Spinal cord (tissue), 10 donors: ENCODE measurements around the gene USP43. TPM values are rescaled to one million over a fixed set of nuclear protein-coding genes. Genes with fewer than 3 reads are reported as not detected.

Experiments used
- DNase-seq, 6 donors: peaks; one replicate each; pipeline versions ENCODE4 v3.0.0 to v3.0.0-alpha.2; 2013 to 2015; ENCODE audit warnings: low spot score in 6 of 6, low read depth in 4 of 6
- H3K27ac ChIP-seq: one replicate; pipeline ENCODE4 v1.5.1; 2013; ENCODE audit warnings: low read depth, low read length, control low read depth
- H3K27me3 ChIP-seq: one replicate; pipeline ENCODE4 v1.6.1; 2013; ENCODE audit warnings: low read length; ENCODE audit not compliant: control insufficient read depth, insufficient read depth
- H3K36me3 ChIP-seq: one replicate; pipeline ENCODE4 v1.6.1; 2013; ENCODE audit warnings: low read length; ENCODE audit not compliant: control insufficient read depth, insufficient read depth
- H3K4me1 ChIP-seq: one replicate; pipeline ENCODE4 v1.6.1; 2013; ENCODE audit warnings: low read length; ENCODE audit not compliant: control insufficient read depth, insufficient read depth
- H3K4me3 ChIP-seq: one replicate; pipeline ENCODE4 v1.5.1; 2013; ENCODE audit warnings: low read depth, low read length, control low read depth
- H3K9me3 ChIP-seq: one replicate; pipeline ENCODE4 v1.6.1; 2013; ENCODE audit warnings: low read length; ENCODE audit not compliant: control insufficient read depth, insufficient read depth
- WGBS: methylation state at CpG from one replicate; pipeline ENCODE4 v1.1.5; 2013; ENCODE audit warnings: missing lambda C conversion rate; ENCODE audit not compliant: insufficient coverage; 5-methylcytosine and 5-hydroxymethylcytosine counted together
- polyA plus RNA-seq, 2 donors: library from polyadenylated mRNA; unstranded; fragments of 120-200 nt; gene quantifications; one replicate each; pipeline ENCODE4 v1.2.1, GENCODE V29; 2013; ENCODE audit not compliant: insufficient read length in 2 of 2
- total RNA-seq, 2 donors: library from RNA; depleted of rRNA in 1 of 2; stranded (reverse); fragments of 120-200 nt in 1 of 2; fragments of >200 nt in 1 of 2; gene quantifications; one replicate each; pipeline versions ENCODE4 v1.2.3 to v1.2.4, GENCODE V29; 2013 to 2014
- donor health status: healthy.

Gene USP43
- total and polyA plus RNA-seq, 4 donors: 1.4 to 6.5 (median 4.9) TPM

DNA sequence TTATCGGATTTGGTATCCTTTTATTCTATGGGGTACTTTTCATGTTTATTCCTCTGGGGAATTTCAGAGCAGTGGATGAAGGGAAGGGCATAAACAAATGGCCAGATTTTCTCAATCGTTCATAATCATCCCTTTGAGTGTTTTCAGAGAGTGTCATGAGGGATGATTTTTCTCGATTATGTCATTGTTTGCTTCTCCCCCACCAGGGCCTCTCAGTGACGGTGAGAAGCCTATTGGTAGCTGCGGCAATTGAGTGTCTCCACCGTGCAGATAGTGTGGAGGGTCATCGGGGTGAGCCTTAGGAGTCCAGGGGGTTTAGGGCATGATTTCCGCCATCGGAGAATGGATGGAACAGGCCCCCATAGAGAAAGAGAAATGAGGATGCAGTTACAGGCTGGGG lies 57.2 kb downstream of the USP43 start:
- H3K9me3 ChIP-seq: no peaks in the 10 kb centered on the region
- WGBS: 77% methylated on average over 4 of the region's 9 CpGs
- H3K4me3 ChIP-seq: no peak overlapping the region
- no peaks in the 10 kb centered on the region for H3K4me1 ChIP-seq
- no peak overlapping the region for H3K27ac ChIP-seq
- no peak for DNase-seq
- H3K27me3 ChIP-seq: no peaks in the 10 kb centered on the region
- peaks cover 7% of the 10 kb centered on the region for H3K36me3 ChIP-seq

DNA sequence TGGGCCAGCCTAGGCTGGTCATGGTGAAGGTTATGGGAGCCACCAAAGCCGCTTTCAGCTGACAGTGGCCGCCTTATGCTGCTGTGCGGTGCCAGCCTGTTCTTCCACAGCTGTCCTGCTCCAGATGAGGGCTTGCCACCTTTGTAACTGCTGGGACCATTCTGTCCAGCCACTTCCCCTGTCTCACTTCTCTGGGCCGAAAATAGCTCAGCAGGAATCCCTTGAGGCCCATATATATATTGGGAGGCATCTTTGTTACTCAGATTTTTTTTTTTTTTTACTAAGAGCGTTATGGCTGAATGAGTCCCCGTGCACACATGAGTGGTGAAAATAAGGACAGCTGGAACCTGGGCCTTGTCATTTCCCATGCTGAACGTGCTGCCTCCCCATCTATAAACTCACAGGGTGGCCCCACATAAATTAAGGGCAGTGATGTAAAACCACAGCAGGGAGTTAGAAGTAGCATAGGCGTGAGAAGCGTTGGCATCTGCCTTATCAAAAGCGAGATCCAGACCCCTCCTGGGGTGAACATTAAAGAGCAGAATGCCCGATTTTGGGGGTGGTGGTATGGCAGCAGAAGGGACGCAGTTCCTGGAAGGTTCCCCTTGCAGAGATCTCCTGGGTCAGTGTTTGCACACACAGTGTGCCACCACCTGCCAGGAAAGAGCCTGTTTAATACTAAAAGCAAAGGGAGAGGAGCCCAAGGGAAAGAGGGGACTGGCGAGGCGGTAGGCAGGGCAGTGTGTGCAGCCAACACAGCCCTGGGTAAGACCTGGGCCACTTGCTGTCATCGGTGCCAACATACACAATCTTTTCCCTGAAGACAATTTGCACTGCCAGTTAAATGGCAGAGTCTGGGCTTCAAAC lies 57.8 kb downstream of the USP43 start:
- peak in 1 of 6 donors; percentile 55 for DNase-seq
- no peaks in the 10 kb centered on the region for H3K27me3 ChIP-seq
- no peaks in the 10 kb centered on the region for H3K9me3 ChIP-seq
- peaks cover 7% of the 10 kb centered on the region for H3K36me3 ChIP-seq
- no peaks in the 10 kb centered on the region for H3K4me1 ChIP-seq
- no peak overlapping the region for H3K4me3 ChIP-seq
- no peak overlapping the region for H3K27ac ChIP-seq
- 71% methylated on average over 10 of the region's 15 CpGs for WGBS

DNA sequence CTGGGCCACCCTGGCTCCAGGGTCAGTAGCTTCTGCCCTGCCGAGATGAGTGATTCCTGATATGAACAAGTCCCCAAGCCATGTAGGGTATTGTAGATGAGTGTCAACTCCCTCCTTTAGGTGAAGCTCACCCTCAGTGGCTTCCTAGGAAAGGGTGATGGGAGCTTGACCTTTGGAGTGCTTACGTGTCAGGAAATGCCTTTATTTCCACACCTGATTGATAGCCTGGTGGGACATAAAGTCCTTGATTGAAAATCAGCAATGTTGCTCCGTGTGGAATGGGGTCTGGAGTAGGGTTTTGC lies 58.4 kb downstream of the USP43 start:
- H3K27me3 ChIP-seq: no peaks in the 10 kb centered on the region
- WGBS: 80% methylated on average over 1 of the region's 3 CpGs
- peaks cover 7% of the 10 kb centered on the region for H3K36me3 ChIP-seq
- no peak overlapping the region for H3K27ac ChIP-seq
- no peak for DNase-seq
- no peak overlapping the region for H3K4me3 ChIP-seq
- H3K4me1 ChIP-seq: no peaks in the 10 kb centered on the region
- no peaks in the 10 kb centered on the region for H3K9me3 ChIP-seq

DNA sequence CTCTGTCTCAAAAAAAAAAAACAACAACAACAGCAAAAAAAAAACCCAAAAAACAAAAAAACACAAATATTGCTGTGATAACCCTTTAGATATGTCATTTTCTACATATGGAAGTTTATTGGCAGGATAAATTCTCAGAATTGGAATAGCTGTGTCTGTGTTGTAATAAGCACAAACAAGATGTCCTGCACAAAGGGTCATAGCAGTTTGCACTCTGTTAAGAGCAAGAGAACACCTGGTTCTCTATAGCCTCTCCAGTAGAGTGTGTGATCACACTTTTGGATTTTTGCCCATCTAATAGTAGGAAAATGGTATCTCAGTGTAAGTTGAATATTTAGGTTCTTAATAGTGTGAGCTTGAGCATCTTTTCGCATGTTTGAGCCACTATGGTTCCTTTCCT lies 60.4 kb downstream of the USP43 start:
- DNase-seq: no peak
- Histone ChIP-seq H3K36me3 (peaks cover 7% of the 10 kb centered on the region), H3K4me1 (no peaks in the 10 kb centered on the region), H3K27me3 (no peaks in the 10 kb centered on the region), H3K9me3 (no peaks in the 10 kb centered on the region), H3K4me3 (no peak overlapping the region), H3K27ac (no peak overlapping the region)
- WGBS: no CpG with 5 or more reads among the region's 1 CpG

DNA sequence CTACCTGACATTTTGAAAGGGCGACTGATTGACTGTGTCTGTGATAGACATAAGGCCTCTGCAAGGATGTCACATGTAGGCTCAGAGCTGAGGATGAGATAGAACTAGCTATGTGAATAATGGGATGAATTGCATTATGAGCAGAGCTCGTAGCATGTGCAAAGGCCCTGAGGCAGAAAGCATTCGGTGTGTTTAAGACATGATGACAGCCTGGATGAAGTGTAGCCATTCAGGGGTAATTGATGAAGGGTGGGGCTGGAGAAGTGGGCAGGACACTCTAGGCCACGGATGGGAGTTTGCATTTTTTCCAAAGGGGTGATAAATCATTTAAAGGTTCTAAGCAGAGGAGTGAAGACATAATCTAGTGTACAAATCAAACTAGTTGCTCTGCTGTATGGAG lies 62.6 kb downstream of the USP43 start:
- Histone ChIP-seq H3K9me3 (no peaks in the 10 kb centered on the region), H3K27ac (no peak overlapping the region), H3K27me3 (no peaks in the 10 kb centered on the region), H3K4me3 (no peak overlapping the region), H3K4me1 (no peaks in the 10 kb centered on the region), H3K36me3 (peaks cover 7% of the 10 kb centered on the region)
- no peak for DNase-seq
- 90% methylated on average over 4 of the region's 4 CpGs for WGBS

DNA sequence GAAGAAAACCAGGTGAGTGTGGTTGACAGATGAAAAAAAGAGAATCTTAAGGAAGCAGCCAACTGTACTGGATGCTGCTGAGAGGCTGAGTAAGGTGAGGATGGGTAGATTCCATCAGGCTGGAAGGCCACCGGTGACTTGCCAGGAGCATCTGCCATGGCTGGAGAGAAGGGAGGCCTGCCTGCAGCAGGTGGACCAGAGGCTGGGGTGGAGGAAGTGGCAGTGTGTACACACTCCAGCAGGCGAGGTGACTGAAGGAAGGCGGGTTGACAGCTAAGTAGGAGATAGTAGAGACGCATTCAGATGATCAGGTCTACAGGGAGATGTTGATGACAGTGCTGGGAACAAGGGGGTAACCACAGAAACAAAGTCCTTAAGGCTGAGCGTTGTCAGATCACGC lies 69.5 kb downstream of the USP43 start:
- peaks cover 7% of the 10 kb centered on the region for H3K36me3 ChIP-seq
- DNase-seq: no peak
- WGBS: 97% methylated on average over 5 of the region's 6 CpGs
- H3K9me3 ChIP-seq: no peaks in the 10 kb centered on the region
- H3K27ac ChIP-seq: no peak overlapping the region
- H3K4me3 ChIP-seq: no peak overlapping the region
- no peaks in the 10 kb centered on the region for H3K4me1 ChIP-seq
- H3K27me3 ChIP-seq: no peaks in the 10 kb centered on the region

DNA sequence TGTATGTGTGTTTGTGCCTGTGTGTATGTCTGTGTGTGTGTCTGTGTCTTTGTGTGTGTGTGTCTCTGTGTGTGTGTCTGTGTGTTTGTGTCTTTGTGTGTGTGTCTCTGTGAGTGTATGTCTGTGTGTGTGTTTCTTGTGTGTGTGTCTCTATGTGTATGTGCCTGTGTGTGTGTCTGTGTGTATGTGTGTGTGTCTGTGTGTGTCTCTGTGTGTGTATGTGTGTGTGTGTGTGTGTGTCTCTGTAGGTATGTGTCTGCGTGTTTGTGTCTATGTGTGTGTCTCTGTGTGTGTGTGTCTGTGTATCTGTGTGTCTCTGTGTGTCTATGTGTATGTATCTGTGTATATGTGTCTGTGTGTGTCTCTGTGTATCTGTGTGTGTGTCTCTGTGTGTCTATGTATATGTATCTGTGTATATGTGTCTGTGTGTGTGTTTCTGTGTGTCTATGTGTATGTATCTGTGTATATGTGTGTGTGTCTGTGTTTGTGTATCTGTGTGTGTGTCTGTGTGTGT lies 70.2 kb downstream of the USP43 start:
- Histone ChIP-seq H3K4me1 (no peaks in the 10 kb centered on the region), H3K27ac (no peak overlapping the region), H3K36me3 (peaks cover 7% of the 10 kb centered on the region), H3K4me3 (no peak overlapping the region), H3K27me3 (no peaks in the 10 kb centered on the region), H3K9me3 (no peaks in the 10 kb centered on the region)
- 100% methylated on average over 1 of the region's 1 CpG for WGBS
- DNase-seq: no peak

DNA sequence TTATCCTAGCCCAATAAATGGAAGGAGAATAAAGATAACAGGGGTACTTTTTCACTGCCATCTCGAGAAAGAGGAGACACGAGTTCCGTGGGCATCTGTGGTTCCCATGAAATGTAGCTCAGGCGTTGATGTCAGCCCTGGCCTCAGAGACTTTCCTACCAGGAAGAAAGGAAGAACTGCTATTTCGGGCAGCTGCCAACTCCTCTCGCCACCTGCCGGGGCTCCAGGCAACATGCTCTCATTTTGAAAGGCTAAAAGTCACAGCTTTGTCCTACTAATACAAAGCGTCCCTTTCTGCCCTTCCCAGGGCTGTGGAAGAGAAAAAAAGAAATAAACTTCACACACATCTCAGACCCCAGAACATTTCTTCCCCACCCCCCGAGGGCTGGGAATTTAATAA lies 80.3 kb downstream of the USP43 start:
- DNase-seq: peak; percentile 28 to 90 (median 64)
- Histone ChIP-seq H3K27me3 (no peaks in the 10 kb centered on the region), H3K4me1 (peaks cover 33% of the 10 kb centered on the region), H3K27ac (peak overlapping the region; percentile 55), H3K9me3 (no peaks in the 10 kb centered on the region), H3K36me3 (peaks cover 9% of the 10 kb centered on the region), H3K4me3 (no peak overlapping the region)
- 17% methylated on average over 6 of the region's 9 CpGs for WGBS

DNA sequence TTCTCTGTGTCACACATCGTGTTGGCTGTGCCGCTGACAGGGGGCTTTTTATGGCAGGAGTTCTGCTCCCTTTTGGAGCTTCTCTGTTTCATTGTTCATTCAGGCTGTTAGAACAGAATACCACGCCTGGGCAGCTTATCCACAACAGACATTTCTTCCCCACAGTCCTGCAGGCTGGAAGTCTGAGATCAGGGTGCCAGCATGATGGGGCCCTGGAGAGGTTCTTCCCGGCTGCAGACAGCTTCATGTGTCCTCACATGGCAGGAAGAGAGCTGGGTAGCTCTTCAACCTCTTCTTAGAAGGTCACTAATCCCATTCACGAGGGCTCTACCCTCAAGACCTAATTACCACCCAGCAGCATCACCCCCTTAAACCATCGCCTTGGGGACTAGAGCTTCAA lies 81.0 kb downstream of the USP43 start:
- Histone ChIP-seq H3K4me1 (peaks cover 33% of the 10 kb centered on the region), H3K4me3 (no peak overlapping the region), H3K9me3 (no peaks in the 10 kb centered on the region), H3K27me3 (no peaks in the 10 kb centered on the region), H3K27ac (peak overlapping the region; percentile 55), H3K36me3 (peaks cover 9% of the 10 kb centered on the region)
- DNase-seq: peak in 2 of 6 donors; percentile 13 to 24
- 26% methylated on average over 4 of the region's 6 CpGs for WGBS

DNA sequence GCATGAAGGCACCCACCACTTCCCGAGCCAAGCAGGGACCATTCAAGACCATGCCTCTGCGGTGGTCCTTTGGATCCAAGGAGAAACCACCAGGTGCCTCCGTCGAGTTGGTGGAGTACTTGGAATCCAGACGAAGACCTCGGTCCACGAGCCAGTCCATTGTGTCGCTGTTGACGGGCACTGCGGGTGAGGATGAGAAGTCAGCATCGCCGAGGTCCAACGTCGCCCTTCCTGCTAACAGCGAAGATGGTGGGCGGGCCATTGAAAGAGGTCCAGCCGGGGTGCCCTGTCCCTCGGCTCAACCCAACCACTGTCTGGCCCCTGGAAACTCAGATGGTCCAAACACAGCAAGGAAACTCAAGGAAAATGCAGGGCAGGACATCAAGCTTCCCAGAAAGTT lies 82.7 kb downstream of the USP43 start:
- peaks cover 1% of the 10 kb centered on the region for H3K9me3 ChIP-seq
- no peak overlapping the region for H3K27ac ChIP-seq
- H3K4me3 ChIP-seq: no peak overlapping the region
- H3K36me3 ChIP-seq: peaks cover 9% of the 10 kb centered on the region
- no peak for DNase-seq
- H3K4me1 ChIP-seq: peaks cover 33% of the 10 kb centered on the region
- no peaks in the 10 kb centered on the region for H3K27me3 ChIP-seq
- 96% methylated on average over 18 of the region's 18 CpGs for WGBS
